ENCODE results near the gene STYX.
"Not testable (repeated sequence)": the region's sequence is repeated elsewhere in the genome, so short reads cannot be mapped to it uniquely, and the experiment has no call there.

Gene STYX

DNA sequence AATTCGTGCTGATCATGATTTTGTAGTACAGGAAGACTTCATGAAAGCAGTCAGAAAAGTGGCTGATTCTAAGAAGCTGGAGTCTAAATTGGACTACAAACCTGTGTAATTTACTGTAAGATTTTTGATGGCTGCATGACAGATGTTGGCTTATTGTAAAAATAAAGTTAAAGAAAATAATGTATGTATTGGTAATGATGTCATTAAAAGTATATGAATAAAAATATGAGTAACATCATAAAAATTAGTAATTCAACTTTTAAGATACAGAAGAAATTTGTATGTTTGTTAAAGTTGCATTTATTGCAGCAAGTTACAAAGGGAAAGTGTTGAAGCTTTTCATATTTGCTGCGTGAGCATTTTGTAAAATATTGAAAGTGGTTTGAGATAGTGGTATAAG, 2.5 kb upstream of the STYX start:
- DNase-seq, result not testable (repeated sequence)

DNA sequence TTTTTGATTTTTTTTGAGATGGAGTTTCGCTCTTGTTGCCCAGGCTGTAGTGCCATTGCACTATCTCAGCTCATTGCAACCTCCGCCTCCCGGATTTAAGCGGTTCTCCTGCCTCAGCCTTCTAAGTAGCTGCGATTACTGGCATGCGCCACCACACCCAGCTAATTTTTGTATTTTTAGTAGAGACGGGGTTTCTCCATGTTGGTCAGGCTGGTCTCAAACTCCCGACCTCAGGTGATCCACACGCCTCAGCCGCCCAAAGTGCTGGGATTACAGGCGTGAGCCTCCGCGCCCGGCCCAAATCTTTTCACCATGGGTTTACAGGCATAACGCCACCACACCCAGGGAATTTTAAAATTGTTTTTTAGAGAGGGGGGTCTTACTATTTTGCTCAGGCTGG, 931 bp upstream of the STYX start:
- DNase-seq, result not testable (repeated sequence)

DNA sequence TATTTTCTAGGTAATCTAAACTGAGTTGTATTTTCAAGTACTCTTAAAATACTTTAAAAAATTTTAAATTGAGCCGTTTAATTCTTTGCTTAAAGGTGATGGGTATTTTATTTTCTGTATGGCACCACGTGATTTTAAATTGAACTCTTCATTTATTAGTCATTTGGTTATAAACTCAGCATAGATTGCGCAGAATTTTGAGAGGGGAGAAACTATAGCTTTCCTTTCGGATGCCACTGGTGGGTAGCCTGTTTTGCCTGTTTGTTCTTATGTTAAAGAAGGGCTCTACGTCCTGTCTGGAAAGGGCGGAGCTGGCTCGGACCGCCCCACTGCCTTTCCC, 411 bp upstream of the STYX start:
- no peak for DNase-seq

DNA sequence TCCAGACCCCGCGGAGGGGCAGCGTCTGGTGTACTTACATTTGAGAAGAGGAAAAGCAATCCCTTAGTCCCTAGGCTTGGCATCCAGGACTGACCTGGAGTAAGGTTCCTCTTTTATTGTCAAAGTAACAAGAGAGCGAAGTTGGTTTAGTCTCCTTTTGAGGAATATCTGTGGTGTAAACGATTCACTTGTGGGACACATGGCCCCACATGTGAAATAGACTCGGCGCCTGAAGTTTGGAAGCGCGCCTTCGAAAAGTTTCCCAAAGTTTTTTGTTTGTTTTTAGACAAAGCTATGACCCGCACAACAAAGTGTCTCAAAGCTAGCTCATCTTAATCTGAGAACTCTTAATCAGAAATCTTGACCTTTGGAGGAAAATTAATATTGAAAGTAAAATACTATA, 744 bp downstream of the STYX start:
- DNase-seq, result no peak

DNA sequence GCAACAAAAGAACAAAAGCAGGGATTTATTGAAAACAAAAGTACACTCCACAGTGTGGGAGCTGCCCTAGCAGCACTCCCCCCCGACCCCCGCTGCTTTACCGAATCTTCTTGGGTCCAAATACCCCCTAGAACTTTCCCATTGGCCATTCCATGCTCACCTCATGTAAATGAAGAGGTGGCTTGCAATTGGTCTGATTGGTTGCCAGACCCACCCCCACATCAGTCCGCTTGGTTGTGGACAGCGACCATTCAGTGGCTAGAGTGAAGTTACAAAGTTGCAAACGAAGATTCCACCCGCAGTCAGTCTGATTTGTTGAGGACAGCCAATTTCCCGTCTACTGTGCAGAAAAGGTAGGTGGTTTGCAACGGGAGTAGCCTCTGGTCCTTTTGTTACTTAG, 3.9 kb downstream of the STYX start:
- no peak for DNase-seq

DNA sequence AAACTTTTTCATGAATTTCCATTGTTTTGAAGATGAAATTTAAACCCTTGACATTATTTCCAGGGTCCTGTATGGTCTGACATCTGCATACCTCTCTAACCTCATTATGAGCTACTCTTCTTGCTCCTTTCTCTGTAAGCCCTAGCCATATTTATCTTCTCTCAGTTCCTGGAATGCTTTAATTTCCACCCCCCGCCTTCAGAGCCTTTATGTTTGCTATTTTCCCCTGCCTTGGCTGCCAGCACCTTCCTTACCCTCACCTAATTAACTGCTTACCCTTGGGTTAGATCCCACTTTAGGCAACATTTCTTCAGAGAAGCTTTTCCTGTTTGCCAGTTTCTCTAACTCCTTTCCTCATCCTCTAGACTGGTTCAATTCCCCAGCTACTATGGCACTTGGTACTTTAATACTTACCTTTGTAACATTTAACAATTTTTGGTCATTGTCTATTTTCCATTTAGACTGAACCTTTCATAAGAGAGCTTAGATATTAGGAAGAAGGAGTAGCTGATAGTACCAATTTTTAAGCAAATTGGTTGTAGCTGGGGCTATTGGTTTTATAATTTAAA, 6.0 kb downstream of the STYX start:
- DNase-seq, result no peak

DNA sequence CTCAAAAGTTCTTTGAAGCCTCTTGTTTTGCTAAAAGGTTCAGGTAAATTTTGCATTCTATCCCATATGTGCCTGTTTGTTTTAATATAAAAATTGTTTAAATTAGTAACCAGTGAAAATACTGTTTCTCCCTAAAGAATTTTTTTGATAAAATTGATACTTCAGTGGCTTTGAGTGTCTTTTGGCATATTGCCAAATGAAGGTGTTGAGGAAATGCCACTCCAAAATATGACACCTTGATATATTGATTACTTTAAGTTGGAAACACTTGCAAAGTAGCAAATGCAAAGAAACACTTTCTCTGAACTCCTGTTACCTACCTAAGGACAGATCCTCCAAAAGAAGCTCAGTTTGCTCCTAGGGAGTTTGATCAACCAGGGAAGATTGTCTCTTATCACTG, 8.4 kb downstream of the STYX start:
- DNase-seq, result no peak

DNA sequence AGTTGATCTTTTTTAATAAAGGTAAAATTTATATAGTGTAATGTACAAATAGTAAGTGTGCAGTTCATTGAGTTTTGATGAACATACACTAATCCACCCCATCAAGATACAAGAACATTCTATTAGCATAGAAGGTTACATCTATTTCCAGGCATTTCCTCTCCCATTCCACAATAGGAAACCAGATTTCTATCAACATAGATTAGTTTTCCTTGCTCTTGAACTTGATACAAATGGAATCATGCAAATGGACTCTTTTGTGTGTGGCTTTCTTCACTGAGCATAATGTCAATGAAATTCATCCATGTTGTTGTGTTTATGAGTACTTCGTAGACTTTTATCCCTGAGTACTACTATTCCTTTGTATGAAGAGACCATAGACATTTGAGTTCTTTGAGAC, 10.8 kb downstream of the STYX start:
- DNase-seq, result no peak

DNA sequence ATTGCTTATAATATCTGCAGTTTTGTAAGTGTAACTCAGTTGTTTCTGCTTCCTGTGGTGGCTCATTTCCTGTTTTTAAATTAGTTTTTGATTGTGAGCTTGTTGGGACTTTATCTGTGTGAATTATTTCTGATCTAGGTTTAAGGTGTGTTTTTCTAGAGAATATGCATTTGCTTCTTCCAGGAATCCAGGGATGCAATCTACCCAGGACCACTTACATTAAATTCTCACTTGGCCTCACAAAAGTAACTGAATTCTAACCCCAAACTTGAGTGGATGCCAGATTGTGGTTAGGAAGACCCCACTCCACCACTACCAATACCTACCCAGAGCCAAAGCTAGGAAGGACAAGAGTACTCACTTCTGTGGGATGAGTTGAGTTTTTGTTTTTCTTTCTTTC, 11.9 kb downstream of the STYX start:
- DNase-seq, result no peak

DNA sequence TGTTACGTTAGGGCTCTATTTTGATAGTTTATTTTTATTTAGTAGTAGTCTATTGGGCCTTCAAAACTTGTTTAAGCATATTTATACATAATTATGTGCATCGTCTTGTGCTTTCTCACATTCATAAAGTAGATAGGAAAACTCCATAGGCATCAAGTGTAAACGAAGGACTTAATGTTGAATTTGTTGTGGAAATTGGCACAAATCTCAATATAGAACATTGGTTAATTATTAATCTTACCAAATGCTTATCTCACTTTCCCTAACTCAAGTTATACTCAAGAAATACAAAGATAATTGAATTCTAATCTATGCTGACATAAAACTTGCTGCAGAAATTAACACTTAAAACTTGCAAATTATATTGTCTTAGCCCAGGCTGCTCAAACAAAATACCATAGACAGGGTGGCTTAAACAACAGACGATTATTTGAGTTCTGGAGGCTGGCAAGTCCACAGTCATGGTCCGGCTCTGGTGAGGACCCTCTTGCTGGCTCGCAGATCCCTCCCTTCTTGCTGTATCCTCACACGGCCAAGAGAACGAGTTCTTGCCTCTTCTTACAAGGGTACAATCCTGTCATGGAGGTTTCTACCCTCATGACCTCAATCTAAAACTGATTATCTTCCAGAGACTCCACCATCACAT, 18.8 kb downstream of the STYX start:
- no peak for DNase-seq

DNA sequence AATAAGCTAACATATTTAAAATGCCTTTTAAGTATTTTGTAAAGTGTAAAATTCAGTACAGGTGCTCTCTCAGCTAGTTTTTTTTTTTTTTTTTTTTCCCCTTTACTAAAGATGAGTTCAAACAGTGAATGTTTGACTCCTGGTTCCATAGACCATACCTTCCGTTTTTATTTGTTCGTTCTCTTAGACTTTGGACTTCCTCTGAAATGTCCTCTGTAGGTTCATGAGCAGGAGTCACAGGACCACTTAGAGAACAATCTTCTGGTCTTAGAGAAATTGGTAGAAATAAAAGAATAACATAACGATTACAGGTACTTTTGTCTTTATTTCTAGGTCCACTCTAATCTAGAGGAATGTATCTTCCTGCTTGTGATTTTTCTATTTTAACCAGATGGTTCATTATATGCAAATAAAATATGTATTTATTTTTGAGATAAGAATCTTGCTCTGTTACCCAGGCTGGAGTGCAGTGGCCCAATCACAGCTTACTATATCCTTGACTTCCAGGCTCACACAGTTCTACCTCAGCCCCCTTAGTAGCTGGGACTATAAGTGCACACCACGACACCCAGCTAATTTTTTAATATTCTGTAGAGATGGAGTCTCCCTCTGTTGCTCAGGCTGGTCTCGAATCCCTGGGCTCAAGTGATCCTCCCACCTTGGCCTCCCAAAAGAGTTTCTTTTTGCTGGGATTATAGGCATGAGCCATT, 25.8 kb downstream of the STYX start:
- DNase-seq, result no peak

DNA sequence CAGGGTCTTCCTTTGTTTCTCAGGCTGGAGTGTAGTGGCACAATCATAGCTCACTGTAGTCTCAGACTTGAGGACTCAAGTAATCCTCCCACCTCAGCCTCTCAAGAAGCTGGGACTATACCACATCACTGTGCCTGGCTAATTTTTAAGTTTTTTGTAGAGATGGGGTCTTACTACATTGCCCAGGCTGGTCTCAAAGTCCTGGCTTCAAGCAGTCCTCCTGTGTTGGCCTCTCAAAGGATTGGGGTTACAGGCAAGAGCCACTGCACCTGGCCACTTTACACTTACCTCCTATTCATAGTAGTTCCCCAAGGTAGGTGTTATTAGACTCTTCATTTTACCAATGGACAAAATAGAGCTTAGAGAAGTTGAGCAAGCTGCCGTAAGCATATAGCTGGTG, 29.2 kb downstream of the STYX start:
- DNase-seq, result no peak

DNA sequence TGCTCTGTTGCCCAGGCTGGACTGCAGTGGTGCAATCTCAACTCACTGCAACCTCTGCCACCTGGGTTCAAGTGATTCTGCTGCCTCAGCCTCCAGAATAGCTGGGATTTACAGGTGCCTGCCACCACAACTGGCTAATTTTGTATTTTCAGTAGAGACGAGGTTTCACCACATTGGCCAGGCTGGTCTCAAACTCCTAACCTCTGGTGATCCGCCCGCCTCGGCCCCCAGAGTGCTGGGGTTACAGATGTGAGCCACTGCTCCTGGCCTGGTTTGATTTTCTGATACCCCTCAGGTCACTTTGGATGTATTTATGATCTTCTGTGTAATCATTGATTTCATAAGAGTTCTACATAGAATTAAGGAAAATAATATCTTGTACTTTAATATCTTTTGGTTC, 33.0 kb downstream of the STYX start:
- DNase-seq, result not testable (repeated sequence)

DNA sequence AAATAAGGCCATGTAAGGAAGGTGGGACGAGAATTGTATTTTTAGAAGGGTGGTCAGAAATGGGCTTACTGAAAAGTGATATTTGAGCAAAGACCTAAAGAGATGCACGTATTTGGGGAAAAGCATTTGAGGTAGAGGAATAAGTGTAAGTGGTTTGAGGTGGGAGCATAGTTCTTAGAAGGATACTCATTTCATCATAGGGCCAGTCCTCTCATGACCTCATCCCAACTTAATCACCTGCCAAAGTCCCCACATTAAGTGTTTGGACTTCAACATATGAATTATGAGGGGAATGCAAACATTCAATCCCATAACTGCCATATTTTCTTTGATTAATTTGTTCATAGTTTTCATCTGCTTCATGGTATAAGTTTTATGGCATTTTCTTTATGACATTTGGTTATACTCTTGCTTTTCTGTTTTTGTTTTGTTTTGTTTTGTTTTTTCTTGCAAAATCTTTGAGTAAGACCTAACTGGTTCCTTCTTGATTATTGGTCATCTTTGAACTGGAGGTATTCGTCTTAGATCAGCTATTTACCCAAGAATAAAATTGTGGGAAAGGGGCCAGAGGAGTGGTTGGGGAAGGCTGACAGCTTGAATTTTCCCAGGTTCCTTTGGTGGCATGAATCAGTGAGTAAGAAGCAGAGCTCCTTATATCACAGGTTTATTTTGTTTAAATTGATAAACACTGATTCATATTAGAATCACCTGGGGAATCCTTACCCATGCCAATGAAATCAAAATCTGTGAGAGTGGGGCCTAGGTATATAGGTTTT, 37.3 kb downstream of the STYX start:
- no peak for DNase-seq

DNA sequence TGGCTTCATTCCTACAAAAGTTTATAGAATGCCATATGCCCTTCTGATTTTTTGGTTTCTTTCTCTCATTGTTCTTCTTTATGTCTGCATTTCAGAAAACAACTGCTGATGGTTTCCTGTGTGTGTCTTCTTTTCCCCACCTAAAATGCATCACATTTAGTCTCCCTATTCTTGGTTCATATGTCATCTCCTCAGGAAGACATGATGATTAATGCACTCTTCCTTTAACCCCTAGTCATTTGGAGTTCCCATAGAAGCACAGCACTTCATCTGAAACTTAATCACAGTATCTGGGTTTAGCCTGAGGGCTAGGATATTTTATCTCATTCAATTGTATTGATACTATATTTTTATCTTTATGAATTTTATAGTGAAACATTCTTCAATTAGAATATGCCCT, 39.9 kb downstream of the STYX start:
- no peak for DNase-seq

DNA sequence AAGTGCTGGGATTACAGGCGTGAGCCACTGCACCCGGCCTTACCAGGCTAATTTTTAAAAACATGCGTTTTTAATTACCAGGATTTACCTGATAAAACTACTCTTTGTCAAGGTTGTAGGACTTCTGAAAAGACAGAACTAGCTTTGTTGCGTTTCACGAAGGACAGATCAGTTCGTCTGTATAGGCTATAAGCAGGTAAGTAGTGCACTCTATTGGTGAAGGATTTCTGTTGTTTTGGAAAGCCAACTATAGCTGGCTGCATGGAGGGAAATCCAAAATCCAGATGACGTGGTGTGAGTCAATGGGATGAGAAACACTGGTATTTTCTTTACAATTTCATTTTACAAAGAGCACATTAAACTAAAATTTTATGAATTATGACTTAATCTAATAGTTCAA, 46.9 kb downstream of the STYX start:
- DNase-seq, result no peak

DNA sequence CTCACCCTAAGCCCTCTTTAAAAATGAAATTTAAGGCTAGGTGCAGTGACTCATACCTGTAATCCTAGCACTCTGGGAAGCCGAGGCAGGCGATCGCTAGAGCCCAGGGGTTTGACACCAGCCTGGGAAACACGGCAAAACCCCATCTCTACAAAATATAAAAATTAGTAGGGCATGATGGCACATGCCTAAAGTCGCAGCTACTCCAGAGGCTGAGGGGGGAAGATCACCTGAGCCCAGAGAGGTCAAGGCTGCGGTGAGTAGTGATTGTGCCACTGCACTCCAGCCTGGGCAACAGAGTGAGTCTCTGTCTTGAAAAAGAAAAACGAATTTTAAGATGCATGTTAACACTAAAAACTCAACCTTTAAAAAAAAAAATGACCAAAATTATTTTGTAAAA, 48.7 kb downstream of the STYX start:
- no peak for DNase-seq

DNA sequence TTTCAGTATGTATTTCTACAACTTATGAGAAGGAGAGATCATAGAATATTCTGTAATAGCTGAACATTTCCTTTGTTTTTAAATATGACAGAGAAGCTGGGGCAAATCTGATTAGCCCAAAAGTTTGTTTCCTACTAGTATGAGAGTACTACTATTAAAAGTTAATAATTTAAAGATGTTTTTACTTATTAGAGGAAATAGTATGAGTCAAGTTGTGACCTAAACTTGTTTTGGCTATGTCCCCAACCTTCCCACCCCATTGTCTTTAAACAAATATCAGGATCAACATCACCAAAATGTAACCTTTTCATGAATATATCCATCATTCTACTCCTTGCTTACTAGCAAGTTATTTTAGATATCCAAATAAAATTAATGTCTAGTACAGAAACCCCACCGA, 50.9 kb downstream of the STYX start:
- no peak for DNase-seq

DNA sequence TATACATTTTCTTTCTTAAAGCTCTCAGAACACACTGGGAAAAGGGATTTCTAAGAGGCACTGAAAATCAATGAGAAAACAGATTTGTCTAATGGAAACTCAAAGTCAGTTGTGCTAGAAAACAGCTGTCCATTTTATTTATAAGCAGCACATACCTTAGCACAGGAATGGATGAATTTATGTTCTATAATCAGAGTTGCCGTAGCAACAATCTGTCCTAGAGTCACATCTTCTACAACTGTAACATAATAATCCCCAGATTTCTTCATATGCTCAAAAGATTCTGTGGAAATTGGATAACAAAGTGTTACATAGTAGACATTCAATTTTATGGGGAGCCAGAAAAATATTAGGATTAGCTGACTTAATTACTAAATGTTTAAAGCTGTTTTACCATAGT, 51.7 kb downstream of the STYX start:
- no peak for DNase-seq

DNA sequence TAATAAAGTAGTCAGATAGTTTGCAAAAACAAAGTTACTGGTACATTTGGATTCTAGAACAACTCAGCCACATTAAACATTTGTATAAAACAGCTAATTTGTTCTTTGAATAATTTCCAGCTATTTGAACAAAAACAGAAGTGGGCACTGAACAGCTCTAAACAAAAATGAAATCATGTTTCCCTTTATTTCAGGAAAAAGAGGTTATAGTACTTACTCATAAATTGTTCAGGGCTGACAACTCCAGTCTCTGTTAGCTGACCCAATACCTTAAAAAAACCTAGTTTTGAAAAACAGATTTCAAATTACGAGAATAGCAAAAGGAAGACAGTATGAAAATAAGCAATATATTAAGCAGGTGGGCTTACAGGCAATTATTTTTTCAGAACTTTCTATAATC, 53.2 kb downstream of the STYX start:
- no peak for DNase-seq

DNA sequence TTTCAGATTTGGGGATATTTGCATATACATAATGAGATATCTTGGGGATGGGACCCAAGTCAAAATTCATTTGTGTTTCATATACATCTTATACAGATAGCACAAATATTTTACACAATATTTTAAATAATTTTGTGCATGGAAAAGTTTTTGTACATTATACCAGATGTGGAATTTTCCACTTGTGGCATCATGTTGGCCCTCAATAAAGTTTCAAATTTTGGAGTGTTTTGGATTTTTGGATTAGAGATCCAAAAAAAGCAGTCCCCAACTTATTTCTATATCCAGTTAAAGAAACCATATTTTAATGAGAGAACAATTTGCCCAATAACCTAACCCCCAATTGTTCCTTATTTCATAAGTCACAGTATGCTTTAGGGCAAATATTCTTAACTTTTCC, 56.9 kb downstream of the STYX start:
- no peak for DNase-seq

DNA sequence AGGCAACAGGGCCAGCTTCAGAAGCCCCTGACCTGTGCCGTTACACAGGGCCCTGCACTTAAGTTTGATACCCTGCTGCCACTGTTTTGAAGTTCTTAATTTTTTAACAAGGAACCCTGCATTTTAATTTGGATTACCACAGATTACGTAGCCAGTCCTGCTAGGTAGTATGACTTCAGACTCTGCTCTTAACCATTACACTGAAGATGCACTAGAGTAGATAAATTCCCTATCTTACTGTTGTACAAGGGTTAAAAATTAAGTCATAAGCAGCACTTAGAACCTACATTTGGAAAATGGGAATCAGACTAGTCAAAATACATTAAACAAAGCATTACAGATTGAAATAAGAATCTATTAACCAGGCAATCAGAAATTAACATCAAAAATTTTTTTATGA, 59.2 kb downstream of the STYX start:
- no peak for DNase-seq

DNA sequence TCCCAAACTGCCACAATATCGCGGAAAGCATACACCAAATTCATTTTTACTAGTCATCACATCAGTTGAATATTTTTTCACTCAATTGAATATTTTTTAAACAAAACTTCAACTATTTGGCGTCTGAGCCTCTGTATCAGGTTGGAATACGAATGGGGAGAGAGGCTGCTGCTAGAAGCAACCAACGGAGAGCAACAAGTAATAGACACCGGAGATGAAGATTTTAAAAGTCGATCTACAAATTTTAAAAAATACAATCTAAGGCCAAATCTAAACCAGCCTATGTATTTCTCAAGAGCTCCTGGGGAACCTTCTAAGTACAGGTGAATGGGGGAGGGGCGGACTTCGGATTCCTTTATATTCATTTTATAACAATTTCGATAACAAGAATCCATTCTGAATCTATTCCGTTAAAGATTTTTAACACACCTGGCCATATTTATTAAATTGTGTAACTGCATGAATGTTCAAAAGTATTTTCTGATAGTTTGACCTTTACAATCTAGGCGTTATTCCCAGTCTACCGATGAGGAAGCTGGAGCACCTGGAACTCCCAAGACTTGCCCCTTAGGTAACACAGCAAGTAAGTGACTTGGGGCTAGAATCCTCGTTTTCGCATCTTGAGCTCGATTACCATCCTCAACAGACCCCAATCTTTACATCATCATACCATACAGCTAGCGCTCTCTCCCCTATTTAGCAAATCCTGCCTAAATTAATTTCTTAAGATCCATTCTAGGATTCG, 60.2 kb downstream of the STYX start:
- DNase-seq, result no peak
